GM12892 (cell line): ENCODE measurements around the gene CTDSP1.

Source experiments
- POLR2A ChIP-seq: IDR thresholded peaks from 2 replicates; pipeline ENCODE4 v1.6.1; 2011; ENCODE audit warnings: low read depth, low read length, control low read depth
- POLR2AphosphoS5 ChIP-seq: IDR thresholded peaks from 2 replicates; pipeline ENCODE4 v1.6.1; 2011; ENCODE audit warnings: low read depth, low read length, control low read depth
- TAF1 ChIP-seq: IDR thresholded peaks from 2 replicates; pipeline ENCODE4 v1.6.1; 2011; ENCODE audit warnings: low read depth, mild to moderate bottlenecking, control low read depth, low read length, borderline replicate concordance

GRCh38 chr2:218383892-218384519 is 15.7 kb upstream of the CTDSP1 start:
- no peak for TF ChIP-seq POLR2A
- no peak for TF ChIP-seq POLR2AphosphoS5
- TF ChIP-seq TAF1 = no peak
